Stimulated activated CD4-positive, alpha-beta T cell treated with anti-CD3 and anti-CD28 coated beads, Interleukin-1b, Interleukin-23, amount 100 ng/mL, for 1 hour (primary cell): ENCODE measurements around the gene KISS1.
"Not testable (repeated sequence)": the region's sequence is repeated elsewhere in the genome, so short reads cannot be mapped to it uniquely, and the experiment has no call there.

Experiments used
- DNase-seq, 2 donors: peaks; one replicate each; pipeline ENCODE4 v3.0.0-alpha.2; 2020; ENCODE audit warnings: low read depth in 2 of 2

The KISS1 gene, protein sequence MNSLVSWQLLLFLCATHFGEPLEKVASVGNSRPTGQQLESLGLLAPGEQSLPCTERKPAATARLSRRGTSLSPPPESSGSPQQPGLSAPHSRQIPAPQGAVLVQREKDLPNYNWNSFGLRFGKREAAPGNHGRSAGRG

DNA sequence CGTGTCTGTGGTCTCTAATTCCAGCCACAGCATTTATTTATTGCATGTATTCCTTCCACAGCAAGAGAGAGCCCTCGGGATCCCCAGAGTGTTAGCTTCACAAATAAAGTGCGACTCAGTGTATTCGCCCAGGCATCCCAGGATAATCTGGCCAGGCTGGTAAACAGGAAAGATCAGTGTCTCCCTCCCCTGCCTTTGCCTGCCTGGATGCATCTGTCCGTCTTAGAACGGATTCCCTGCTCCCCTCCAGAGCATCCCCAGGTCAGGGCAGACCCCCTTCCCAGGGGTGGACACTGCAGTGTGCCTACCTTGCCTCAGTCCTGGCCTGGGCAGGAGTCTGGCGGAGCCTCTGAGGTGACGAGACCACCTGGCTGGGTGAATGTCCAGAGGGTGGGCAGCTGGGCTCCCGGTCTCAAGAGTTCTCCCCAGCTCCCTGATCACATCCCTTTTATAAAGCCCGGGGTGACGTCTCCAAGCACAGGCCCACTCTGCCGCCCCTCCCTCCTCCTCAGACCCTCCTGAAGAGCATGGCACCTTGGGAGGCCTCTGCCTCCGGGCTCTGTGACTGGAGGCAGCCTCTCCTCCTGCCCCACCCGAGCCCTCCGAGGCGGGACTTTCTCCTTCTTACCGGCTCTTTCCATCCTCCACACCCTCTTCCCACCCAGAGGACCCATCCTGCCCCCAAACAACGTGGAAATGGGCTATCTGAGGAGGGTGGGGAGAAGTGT lies at the start of gene KISS1:
KISS1 (minus strand) TSS at position 424 of the 728 bp plus-strand sequence. CDS start 3,615 bp downstream, outside the sequence.
- no peak for DNase-seq

DNA sequence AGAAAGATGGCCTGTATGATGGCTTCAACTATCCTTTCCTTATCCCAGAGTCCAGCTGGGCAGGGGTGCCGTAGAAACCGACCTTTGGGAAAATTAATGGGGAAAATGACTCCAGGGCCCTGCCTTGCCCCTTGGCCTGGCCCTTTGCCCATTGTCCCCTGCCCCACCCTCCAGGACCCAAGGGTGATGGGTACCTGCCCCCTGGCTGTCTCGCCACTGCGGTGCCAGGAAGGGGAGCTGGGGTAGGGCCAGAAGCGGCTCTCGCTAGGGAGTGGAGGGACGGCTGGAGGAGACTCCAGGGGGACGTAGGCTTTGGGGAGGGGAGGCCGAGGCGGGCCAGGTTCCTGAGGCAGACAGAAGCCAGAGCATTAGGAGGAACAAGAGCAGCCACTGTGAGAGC lies 46.6 kb upstream of the KISS1 start:
- no peak for DNase-seq

DNA sequence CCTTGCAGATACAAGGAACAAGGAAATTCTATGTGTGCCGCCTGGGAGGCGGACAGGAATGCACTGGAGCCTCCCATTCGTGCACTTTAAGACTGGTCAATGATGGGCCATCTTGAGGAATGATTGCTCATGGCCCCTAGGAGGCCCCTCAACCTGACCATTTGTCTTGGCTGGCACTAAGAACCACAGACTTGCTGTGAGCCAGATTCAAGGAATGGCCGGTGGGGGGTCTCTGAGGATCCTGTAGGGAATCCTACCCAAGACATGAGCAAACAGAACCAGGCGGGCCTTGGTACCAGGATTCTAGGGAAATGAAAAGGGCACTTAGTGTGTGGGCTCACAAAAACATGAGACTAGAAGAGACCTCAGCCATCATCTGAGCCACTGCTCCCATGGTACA lies 45.6 kb upstream of the KISS1 start:
- no peak for DNase-seq

DNA sequence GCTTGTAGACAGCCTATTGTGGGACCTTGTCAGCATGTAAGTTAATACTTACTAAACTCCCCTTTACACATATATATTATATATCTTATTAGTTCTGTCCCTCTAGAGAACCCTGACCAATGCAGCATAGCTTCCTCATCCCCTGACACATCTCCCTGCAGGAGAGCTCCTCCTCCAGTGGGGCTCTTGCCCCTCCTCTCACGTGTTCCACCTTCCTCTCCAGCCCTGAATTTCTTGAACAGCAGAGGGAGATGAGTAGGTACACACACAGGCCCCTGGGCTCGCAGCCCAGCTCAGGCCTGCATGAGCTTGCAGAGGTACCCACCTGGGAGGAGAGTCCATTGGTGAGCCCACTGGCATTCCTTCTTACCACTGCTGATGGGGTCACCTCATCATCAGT lies 44.8 kb upstream of the KISS1 start:
- no peak for DNase-seq

DNA sequence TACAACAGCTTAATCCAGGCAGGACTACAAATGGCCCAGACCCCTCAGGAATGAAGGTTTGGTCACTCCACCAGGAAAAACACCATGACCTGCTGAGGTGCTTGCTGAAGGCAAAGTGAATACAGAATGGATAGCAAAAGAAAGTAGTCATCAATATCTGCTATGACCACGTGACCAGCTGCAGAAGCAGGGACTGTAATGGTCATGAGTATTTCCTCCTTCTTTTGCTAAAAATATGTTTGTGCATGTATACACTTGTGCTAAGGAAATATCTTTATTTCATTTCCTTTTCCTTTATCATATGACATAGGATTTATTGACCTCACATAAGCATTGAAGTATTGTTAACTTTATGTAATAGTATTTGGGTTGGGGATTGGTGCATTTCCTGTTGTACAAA lies 43.9 kb upstream of the KISS1 start:
- DNase-seq, result no peak

DNA sequence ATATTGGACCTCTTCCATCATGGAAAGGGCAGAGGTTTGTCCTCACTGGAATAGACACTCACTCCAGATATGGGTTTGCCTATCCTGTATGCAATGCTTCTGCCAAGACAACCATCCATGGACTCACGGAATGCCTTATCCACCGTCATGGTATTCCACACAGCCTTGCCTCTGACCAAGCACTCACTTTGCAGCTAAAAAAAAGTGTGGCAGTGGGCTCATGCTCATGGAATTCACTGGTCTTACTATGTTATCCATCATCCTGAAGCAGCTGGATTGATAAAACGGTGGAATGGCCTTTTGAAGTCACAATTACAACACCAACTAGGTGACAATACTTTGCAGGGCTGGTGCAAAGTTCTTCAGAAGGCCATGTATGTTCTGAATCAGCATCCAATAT lies 43.1 kb upstream of the KISS1 start:
- not testable (repeated sequence) for DNase-seq

DNA sequence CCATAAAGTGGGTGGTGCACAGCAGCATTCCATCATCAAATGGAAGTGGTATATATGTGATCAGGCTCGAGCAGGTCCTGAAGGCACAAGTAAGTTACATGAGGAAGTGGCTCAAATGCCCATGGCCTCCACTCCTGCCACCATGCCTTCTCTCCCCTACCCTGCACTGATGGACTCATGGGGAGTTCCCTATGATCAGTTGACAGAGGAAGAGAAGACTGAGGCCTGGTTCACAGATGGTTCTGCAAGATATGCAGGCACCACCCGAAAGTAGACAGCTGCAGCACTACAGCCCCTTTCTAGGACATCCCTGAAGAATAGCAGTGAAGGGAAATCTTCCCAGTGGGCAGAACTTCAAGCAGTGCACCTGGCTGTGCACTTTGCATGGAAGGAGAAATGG lies 42.2 kb upstream of the KISS1 start:
- DNase-seq, result not testable (repeated sequence)

DNA sequence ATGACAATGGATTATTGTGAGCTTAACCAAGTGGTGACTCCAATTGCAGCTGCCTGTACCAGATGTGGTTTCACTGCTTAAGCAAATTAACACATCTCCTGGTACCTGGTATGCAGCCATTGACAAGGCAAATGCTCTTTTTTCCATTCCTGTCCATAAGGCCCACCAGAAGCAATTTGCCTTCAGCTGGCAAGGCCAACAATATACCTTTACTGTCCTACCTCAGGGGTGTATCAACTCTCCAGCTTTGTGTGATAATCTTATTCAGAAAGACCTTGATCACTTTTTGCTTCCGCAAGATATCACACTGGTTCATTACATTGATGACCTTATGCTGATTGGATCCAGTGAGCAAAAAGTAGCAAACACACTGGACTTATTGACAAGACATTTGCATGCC lies 41.2 kb upstream of the KISS1 start:
- DNase-seq, result not testable (repeated sequence)

DNA sequence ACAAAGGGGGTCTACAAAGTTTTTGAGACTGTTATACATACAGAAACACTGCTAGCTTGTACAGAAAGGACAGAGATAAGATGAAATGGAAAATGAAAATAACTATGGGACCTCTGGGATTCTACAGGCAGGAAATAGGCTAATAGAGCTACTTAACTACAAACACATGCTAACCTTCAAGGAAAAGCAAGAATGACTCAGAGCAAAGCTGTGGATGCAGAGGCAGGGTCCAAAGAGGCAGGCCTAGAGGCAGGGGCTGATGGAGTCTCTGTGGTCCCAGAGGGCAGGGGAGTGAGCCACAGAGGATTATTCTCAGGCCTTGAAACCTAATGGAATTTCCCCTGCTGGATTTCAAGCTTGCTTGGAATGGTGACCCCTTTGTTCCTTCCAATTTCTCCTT lies 36.2 kb upstream of the KISS1 start:
- no peak for DNase-seq

DNA sequence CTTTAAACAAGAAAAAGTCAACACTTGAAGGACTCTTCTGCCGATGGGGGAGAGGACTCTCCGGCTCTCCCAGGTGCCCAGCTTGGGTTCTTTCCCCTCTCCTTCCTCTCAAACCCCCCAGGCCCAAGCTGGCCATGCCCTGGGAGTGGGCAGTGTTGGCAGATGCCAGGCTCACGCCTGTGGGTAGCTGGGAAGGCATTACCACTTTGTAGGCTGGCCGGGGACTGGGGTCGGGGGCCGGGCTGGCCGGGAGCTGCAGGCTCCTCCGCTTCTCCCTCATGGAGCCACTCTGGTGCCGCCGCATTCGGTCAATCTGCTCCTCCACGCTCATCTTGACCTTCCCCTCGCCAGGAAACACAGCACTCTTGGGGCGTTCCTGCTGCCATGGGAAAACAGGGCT lies 33.9 kb upstream of the KISS1 start:
- no peak for DNase-seq

DNA sequence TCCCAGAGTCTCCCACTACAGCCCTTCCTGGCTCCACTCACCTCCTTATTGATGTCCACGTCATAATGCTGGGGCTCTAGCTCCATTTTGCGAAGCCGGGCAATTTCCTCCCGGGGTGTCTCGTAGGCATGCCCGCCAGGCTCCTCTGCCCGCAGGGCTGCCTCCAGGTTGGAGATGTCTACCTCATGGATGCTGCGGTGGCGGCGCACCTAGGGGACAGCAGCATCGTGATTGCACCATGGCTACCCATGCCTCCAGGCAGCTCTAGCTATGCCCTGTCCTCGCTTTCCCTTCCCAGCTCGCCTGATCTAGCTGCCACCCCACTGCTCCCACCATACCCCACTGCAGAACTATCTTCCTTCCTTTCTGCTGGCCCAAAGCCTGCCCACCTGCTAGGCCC lies 32.6 kb upstream of the KISS1 start:
- DNase-seq, result no peak

DNA sequence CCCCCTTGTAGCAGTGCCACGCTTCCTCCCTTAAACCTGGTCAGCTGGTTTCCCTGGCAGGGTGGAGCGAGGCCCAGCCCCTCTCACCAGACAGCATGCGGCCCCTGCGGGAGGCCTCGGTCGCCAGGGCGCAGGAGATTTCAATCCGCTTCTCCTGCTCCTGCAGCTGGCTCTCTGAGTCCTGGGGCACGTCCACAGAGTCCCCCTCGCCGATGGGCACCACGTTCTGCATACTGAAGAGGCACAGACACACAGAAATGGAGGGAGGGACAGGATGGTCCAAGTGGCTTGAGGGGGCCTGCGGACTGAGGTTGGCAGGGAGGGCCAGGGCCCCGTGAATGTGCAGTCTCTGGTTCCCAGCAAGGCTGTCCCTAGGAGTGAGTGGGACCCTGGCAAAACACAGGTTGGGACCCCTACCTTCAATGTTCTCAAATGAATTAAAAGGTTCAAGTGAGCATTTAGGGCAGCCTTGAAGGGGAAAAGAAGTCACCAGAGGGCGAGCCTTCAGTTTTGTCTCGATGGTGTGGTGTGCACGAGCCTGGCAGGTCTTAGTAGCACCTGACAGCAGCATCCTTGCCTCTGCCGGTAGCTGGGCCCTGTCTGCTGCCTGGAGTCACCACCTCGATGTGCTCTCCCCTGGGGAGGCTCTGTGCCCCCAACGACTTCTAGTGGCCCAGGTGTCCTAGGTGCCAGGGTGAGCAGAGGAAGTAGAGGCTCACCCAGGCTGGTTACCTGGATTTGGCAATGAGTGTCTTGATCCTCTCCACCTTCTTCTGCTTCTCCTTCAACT lies 31.9 kb upstream of the KISS1 start:
- no peak for DNase-seq

DNA sequence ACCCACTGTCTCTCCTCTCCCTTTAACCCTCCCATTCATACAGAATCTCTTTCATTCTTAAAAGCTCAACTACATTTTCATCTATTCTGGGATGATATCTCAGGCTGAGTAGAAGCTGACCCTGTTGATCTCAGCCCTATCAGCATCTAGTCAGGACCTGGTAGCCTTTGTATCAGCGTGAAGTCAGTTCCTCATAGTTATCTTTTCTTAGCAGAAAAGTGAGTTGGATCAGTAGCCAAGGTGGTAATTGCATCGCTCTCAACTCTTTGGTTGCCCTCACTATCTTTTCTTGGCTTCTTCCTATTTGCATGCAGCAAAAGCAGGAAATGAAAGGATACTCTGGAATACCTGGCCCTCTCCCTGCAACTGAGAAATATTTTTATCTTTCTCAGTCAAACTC lies 31.1 kb upstream of the KISS1 start:
- DNase-seq, result no peak

DNA sequence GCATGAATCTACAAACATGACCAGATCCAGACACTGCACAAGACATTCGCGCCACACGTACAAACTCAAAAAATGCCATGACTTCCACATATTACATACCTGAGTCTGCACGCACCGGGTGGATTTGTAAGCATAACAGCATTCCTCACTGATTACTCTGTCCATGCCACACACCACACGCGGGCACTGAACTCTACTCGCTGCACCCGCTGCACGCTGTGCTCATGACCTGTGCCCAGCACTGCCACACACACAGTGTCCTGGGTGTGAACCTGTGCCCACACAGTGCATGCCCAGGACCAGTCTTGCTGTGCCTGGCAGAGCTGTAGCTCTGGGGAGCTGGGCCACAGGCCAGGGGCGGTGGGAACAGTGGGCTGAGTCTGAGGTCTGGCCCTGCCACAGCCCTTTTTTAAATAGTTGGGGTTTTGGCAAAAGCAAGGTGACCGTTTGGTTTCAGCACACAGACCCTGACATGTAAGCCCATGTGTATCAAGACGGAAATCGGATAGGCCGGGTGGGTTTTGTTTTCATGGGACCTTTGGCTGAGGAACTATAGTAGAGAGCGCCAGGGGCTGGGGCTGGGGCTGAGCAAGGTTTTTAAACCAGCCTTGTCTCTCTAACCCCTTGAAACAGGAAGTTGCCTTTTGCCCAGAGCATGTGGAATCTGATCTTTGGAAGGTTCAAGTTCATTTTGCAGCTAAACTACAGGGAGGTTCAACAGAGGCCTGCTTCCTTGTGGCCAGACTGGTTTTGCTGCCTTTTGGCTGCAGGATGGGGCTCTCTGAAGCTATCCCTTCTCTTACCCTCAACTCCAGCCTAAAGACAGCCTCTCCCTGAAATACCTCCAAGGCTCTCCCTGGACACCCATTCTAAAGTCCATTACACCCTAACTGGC lies 29.8 kb upstream of the KISS1 start:
- no peak for DNase-seq

DNA sequence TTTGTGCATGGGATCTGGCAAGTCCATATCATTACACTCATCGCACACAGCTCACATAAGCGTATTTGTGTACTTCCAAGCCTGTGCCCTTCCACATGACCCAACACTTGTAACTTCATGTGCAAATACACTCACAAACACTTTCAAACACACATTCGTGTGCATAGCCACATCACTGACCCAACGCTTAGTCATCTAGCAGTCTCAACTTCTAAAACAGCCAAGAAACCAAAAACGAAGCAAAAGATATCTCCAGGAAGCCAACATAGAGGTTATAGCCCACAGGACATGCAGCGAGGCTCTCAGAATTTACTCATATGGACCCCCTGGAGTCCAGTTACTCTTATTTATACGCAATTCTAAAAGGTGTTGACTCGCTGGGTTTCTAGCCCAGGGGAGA lies 28.4 kb upstream of the KISS1 start:
- no peak for DNase-seq

DNA sequence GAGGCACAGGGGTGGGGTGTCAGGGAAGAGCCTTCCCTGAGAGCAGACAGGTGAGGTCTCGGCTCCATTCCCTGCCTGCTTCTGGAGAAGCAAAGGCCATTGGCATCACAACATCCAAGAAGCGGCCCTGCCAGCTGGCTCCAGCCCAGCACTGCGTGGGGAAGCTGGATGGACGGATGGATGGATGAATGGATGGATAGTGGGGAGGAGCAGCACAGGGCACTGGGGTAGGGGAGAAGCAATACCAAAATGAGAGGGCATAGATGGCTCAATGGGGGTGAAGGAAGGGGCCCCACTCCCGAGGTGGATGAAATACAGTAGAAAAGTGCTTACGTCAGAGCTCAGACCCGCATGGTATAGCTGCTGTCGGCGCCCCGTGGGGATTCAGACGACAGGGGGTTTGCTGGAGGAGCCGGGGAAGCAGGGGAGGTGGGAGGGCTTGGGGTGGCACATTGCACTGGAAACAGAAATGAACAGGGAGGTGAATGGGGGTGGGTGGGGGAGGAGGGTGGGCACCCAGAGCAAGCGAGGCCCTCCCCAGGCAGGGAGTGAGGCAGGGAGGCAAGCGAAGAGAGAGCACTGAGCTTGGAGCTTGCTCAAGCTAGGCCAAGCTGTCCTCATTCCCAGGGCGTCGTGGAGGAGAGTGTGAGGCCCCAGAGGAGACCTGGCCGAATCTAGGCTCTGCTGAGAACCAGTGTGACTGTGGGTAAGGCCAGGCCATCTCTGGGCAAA lies 27.0 kb upstream of the KISS1 start:
- no peak for DNase-seq

DNA sequence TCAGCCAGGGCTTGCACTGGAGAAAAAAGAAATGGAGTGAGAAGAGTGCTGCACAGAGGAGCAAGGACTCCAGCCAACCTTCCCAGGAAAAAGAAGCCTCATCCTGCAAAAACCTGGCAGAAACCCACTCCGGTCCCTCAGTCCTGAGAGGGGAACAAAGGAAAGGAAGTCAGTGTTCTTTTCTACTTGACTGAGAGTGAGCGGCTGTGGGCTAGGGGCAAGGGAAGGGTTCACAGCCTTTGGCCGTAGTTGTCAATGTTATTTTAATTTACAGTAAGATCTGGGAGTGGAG lies 26.4 kb upstream of the KISS1 start:
- DNase-seq, result no peak

DNA sequence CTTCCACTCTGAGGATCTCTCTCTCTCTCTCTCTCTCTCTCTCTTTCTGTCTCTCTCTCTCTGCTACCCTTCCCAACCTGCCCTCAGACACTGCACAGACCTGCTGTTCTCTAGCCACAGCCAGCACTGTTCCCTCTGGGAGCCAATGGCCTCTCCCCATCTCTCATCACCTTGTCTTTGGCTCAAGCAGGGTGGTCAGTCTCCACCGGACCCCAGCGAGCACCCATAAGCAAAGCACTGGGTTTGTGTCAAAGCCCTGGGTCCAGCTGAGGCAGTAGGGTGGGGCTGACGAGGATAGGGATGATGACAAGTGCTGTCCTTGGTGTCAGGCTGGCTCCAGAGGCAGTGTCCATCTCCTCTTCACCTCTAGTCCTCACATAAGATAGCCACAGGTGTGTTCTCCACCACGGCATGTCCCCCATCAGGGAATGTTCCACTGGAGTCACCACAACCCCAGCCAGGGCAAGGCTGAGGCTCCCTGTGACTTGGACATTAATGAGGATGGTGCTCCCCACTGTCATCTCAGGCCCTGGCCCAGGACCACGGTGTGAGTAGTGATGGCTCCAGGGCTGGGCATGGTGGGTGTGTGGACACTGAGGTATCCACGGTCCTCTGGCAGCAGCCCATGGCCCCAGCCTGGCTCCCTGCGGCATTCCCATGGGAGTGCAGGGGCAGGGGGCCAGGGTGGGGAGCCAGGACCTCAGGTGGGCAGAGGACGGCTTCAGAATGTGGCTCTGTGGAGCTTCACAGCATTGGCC lies 25.9 kb upstream of the KISS1 start:
- DNase-seq, result no peak

DNA sequence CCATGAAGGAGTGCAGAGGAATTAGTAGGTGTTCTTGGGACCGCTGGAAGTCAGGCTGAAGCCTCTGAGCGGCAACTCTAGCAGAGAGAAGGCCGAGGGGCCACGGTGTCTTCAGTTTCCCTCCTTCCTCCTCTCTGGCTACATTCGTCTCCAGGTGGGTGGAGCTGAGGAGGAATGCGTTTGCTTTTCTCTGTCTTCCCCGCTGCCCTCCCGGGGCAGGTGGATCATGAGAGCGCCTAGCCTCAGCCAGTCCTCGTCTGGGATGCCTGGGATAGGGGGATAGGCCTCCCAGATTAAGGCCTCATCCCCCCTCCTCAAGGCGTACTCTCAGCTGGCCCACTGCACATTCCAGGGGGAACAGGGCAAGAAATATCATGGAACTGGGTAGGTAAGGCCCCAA lies 25.0 kb upstream of the KISS1 start:
- DNase-seq, result no peak

DNA sequence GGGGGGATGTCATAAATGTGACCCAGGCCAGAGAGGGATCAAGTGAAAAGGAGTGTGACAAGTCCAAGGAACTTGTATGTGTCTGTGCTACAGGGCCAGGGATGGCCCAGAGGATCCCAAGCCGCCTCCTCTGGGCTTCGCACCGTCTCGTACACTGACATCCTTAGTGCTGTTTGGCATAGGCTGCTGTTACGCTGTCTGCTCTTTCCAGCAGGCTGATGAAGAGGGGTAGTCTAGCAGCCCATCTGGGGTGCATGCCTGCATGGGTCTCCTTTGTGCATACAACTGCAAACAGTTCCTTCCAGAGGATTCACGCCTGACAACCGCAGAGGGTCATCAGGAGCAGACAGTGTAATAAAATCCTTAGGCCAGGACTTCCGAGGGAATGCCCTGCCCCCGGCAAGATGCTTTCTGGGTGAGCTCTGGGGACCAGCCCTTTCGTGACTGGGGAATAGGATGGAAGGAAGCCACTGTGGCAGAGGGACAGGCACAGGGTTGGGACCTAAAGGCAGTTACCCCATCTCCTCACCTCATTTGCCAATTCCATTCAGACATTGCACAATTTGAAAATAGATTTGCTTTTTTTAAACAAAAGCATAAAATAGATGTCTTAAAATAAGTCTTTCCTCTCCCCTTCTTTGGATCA lies 23.8 kb upstream of the KISS1 start:
- DNase-seq, result no peak
